SH-SY5Y (cell line): ENCODE data around the gene HMOX1.

Experiments
- GATA2 ChIP-seq: IDR thresholded peaks from 2 replicates; pipeline ENCODE4 v1.6.1; 2011; ENCODE audit warnings: mild to moderate bottlenecking, low read depth, low read length
- GATA3 ChIP-seq: IDR thresholded peaks from 2 replicates; pipeline ENCODE4 v1.6.1; 2011; ENCODE audit warnings: low read depth, mild to moderate bottlenecking, low read length, moderate library complexity

The HMOX1 gene

DNA sequence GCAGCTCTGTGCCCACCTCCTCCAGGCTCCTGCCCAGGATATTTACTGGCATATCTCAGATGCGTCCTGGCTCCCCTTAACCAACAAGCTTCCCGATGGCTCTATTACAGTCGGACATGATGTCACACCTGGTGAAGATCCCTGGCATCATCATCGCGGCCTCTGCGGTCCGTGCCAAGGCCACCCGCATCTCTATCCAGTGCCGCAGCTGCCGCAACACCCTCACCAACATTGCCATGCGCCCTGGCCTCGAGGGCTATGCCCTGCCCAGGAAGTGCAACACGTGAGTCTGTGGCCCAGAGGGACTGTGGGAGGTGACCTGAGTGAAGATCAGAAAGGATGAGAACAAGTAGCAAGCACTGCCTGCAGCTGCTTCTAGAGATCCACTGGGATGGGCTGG lies 25.5 kb downstream of the HMOX1 start:
- no peak for TF ChIP-seq GATA2
- no peak for TF ChIP-seq GATA3

DNA sequence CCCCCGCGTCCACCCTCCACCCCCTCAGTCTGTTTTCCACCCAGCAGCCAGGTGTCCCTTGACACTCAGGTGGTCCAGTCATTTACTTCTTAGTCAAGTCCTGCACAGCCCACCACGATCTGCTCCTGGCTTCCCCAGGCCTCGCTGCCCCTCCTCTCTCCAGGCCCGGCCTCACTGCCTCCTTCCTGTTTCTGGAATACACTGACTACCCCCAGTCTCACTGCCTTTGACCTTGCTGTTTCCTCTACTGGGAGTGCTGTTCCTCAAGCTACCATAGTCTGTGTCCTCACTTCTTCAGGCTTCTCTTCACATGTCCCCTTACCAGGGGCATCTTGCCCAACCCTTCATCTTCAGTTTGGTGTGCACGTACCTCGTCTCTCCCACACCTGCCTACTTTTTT lies 26.5 kb downstream of the HMOX1 start:
- no peak for TF ChIP-seq GATA3
- no peak for TF ChIP-seq GATA2

DNA sequence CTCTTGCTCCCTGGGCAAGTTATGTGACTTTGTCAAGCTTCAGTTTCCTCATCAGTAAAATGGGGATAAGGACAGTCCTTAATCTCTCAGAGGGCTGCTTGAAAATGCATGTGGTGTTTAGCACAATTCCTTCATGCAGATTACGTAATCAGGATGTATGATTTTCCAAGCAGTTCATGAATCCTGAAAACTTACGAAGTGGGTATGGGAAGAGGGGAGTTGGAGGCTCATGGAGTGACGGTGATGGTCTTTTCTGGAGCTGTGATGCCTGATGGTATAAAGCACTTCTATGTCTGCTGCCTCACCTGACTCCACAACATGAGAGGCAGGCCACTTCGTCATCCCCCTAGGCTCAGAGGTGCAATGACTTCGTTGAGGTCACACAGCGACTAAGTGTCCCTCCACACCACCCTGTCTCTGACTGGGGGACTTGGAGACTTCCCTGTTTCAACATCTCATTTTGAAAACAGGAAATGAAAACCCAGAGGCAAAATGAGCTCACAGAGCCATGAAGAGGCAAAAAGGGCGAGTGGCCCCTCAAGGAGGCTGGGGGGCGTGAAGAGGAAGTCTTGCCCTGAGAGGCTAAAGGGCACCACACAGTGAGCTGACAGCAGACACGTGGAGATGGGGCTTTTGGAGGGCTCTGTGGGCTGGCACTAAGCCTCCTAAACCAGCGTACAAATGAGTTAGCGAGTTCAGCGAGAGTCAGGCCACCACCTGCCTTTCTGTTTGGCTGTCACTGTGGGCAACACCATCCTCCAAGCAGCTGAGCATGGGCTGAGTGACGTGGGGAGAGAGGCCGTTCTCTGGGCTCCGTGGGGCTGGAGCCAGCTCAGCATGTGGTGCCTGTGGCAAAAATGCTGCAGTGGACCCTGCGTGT lies 29.1 kb downstream of the HMOX1 start:
- TF ChIP-seq GATA3 (no peak), GATA2 (no peak)

DNA sequence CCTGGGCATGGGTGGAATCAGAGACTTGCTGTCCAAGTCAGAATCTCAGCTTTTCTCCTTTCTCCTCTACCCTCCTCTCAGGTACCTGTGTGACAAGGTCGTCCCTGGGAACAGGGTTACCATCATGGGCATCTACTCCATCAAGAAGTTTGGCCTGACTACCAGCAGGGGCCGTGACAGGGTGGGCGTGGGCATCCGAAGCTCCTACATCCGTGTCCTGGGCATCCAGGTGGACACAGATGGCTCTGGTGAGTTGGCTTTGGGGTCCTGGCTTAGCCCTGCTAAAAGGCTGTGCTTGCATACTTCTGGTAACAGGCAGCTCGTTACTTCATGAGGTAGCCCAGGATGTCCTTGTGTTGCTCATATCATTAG lies 29.8 kb downstream of the HMOX1 start:
- no peak for TF ChIP-seq GATA3
- TF ChIP-seq GATA2: no peak

DNA sequence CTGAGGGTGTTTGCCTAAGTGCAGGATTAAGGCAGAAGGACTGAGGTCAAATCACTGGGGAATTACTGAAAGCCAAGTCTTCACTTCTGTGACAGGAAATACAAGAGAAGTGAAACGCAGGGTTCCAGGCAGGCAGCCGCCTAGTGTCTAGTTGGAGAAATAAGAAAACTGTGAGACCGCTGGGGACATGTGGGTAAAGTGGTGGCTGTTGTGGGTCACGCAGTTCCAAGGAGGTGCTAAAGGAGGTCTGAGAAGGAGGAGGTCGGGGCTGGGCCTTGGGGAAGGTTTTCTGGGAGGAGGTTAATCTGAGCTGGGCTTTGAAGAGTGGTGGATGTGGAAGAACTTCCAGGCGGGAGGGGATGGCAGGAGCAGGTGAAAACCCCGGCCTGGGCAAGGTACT lies 30.2 kb downstream of the HMOX1 start:
- no peak for TF ChIP-seq GATA2
- no peak for TF ChIP-seq GATA3

DNA sequence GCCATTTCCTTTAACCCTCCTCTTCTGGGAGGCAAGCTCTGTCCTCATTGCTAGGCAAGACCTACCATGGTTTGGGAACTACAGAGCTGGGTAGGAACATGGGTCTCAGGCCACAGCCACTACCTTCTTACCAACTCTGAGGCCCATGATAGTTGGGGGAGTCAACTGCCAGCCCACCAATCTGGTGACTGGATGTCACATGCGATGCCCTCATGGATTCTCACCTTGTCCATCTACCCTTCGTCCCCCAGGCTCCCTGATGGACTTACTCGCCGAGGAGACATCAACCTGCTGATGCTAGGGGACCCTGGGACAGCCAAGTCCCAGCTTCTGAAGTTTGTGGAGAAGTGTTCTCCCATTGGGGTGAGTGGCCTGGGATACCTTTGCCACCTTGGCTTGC lies 32.7 kb downstream of the HMOX1 start:
- TF ChIP-seq GATA2 (no peak), GATA3 (no peak)

DNA sequence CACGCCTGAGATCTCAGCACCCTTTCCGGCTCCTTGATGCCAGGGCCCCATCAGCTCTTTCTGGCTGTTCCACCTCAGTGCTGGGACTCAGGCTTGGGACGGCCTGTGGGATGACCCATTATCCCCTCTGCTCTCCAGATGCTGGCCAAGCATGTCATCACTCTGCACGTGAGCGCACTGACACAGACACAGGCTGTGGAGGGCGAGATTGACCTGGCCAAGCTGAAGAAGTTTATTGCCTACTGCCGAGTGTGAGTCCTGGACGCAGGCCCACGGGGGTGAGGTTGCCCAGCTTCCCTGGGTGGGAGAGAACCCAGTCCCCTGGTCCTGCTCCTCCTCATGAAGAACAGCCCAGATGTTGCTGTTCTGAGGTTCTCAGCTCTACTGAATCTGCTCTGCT lies 36.7 kb downstream of the HMOX1 start:
- TF ChIP-seq GATA2: no peak
- TF ChIP-seq GATA3: no peak

DNA sequence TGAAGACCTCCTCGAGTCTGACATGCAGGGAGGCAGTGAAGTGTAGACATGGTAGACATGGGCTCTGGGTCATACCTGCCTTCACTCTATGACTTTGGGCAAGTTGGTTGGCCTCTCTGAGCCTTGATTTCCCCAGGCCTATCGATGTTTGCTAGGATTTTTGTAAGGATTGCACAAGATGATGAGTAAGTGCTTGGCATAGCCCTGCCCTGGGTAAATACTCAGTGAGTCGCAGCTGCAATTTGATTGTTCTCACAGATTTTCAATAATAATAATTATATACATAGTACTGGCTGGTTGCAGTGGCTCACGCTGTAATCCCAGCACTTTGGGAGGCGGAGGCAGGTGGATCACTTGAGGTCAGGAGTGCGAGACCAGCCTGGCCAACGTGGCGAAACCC lies 37.2 kb downstream of the HMOX1 start:
- TF ChIP-seq GATA3 (no peak), GATA2 (no peak)

DNA sequence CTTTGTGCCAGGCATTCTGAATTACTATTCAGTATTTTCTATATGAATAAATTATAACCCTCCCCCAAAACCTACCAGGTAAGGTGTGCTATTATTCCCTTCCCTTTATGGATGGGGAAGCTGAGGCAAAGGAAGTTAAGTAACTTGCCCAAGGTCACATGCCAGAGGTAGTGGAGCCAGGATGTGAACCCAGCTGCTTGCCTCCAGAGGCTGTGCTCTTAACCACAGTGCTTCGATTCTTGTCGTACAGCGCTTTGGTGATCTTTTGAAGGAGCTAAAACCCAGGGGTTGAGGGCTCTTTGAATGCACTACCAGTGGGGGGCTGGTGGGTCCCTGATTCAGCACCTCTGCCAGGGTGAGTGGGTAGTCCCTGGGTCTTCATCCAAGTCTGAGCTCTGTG lies 37.8 kb downstream of the HMOX1 start:
- no peak for TF ChIP-seq GATA3
- TF ChIP-seq GATA2: no peak

DNA sequence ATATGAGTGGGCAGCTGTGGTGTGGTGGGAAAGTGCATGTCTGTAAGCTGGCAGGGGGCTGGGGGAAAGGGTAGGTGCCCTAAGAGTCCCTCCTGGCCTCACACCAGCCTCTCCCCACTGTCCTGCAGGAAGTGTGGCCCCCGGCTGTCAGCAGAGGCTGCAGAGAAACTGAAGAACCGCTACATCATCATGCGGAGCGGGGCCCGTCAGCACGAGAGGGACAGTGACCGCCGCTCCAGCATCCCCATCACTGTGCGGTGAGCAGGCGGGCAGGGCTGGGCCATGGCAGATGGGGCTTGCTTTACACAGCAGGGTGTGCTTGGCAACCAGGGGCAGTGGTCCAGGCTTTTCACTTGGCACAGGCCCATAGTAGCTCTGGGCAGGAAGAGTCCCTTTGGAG lies 38.9 kb downstream of the HMOX1 start:
- TF ChIP-seq GATA3 (no peak), GATA2 (no peak)

DNA sequence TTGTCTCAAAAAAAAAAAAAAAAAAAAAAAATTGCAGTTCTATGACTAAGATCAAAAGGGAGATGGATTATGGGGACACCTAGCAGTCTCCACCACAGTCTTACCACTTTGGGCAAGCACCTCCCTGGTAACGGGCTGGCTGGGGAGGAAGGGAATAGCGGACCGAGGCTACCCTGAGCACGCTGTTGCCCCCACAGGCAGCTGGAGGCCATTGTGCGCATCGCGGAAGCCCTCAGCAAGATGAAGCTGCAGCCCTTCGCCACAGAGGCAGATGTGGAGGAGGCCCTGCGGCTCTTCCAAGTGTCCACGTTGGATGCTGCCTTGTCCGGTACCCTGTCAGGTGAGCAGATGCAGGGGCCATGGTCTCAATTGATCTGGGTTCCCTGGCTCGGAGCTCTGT lies 40.2 kb downstream of the HMOX1 start:
- TF ChIP-seq GATA2 (no peak), GATA3 (no peak)

DNA sequence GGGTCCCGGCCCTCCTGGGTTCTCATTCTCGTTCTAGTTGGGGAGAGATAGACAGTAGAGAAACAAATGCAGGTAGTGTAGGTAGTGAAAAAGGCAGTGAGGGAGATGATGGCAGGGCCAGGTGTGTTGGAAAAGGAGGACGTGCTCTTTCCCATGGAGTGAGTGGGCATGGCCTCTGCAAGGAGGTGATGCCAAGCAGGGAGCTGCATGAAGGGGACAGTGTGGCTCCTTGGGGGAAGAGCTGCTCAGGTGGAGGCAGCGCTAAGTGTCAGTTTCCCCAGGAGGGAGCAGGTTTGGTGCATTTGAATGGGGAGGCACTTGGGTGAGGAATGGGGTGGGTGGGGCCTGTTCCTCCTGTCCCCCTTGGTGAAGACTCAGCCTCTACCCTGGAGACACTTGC lies 41.2 kb downstream of the HMOX1 start:
- no peak for TF ChIP-seq GATA3
- TF ChIP-seq GATA2: no peak

DNA sequence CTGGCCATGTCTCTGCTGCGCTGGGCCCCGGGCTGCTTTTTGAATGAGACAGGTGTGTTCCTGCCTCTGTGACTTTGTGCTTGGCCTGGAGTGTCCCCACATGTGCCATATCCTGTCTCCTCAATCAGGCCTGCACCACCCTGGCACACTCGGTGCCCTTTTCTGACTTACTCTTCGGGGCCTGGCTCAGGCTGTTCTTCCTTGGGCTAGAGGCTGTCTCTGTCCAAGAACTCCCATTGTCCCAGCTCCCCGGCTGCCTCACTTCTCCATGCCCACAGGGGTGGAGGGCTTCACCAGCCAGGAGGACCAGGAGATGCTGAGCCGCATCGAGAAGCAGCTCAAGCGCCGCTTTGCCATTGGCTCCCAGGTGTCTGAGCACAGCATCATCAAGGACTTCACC lies 42.0 kb downstream of the HMOX1 start:
- TF ChIP-seq GATA2: no peak
- TF ChIP-seq GATA3: no peak

DNA sequence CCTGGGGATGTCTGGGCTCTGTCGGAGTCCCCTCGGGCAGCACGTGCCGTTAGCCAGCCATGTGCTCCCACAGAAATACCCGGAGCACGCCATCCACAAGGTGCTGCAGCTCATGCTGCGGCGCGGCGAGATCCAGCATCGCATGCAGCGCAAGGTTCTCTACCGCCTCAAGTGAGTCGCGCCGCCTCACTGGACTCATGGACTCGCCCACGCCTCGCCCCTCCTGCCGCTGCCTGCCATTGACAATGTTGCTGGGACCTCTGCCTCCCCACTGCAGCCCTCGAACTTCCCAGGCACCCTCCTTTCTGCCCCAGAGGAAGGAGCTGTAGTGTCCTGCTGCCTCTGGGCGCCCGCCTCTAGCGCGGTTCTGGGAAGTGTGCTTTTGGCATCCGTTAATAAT lies 43.2 kb downstream of the HMOX1 start:
- TF ChIP-seq GATA2 (no peak), GATA3 (no peak)

DNA sequence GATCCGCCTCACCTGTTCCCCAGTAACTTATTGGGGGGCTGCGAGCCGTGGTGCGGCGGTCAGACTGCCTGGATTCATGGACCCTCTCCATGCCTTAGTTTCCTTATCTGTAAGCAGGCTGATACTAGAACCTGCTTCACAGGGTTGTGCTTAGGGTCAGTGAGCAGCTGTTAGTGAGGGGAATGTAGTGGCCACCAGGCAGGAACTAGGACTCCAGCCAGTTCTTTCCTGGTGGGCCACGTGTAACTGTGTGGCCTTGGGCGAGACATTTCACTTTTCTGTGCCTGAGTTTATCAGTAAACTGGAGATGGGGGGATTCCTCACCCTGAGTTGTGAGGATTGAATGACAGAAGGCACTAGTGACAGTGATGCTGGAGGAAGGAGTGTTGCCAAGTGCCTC lies 43.9 kb downstream of the HMOX1 start:
- TF ChIP-seq GATA3 (no peak), GATA2 (no peak)

DNA sequence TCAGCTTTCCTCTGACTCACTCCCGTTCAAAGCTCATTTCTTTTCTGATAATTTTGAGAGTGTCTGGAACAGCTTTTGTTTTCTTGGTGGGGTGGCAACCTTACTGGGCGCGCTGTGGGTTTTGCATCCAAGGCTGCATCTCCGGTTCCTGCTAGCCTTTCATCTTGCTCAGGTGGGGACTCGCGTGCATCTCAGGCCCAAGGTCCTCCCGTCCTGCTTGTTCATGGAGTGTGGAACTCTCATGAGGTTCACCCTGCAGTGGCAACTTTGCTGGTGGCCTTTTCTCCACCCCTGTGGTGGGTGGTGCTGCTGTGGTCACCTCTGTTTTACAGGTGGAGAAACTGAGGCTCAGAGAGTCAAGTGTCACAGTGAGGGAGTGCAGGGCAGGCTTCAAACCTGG lies 44.6 kb downstream of the HMOX1 start:
- TF ChIP-seq GATA3 (no peak), GATA2 (no peak)
